Measurements from ENCODE around the gene TTC39A.

GRCh38 chr1:51372561-51372960 is 42.2 kb upstream of the TTC39A start:
- TF ChIP-seq CTCF (IDR thresholded peaks at IDR 0.05), result no peak
- TF ChIP-seq POLR2A (IDR thresholded peaks at IDR 0.05), result no peak
